GM21717 (cell line): ENCODE measurements around the gene ARRDC3.
"Not testable (repeated sequence)": the region's sequence is repeated elsewhere in the genome, so short reads cannot be mapped to it uniquely, and the experiment has no call there.

ENCODE experiments used
- ATAC-seq: cut with Tn5 transposase; IDR thresholded peaks from one replicate; pipeline ENCODE4 v1.9.1; 2021; ENCODE audit warnings: mild to moderate bottlenecking, moderate library complexity; ENCODE audit not compliant: unreplicated experiment

Gene ARRDC3

GRCh38 chr5:91361055-91361701, 21.9 kb downstream of the ARRDC3 start:
- peak; percentile 86 for ATAC-seq

GRCh38 chr5:91359962-91360609, 23.0 kb downstream of the ARRDC3 start:
- ATAC-seq: no peak

- ATAC-seq: no peak
Observed at GRCh38 chr5:91357806-91358205, 25.3 kb downstream of the ARRDC3 start.

GRCh38 chr5:91357012-91357634, 26.0 kb downstream of the ARRDC3 start:
- ATAC-seq: no peak

GRCh38 chr5:91354867-91355266, 28.2 kb downstream of the ARRDC3 start:
- ATAC-seq: not testable (repeated sequence)

- no peak for ATAC-seq
Observed at GRCh38 chr5:91352831-91353695, 30.1 kb downstream of the ARRDC3 start.

- ATAC-seq: no peak
Observed at GRCh38 chr5:91345461-91345860, 37.7 kb downstream of the ARRDC3 start.

GRCh38 chr5:91344661-91345200, 38.4 kb downstream of the ARRDC3 start:
- ATAC-seq: not testable (repeated sequence)

- no peak for ATAC-seq
Observed at GRCh38 chr5:91343916-91344315, 39.2 kb downstream of the ARRDC3 start.

- ATAC-seq: not testable (repeated sequence)
Observed at GRCh38 chr5:91342931-91343330, 40.2 kb downstream of the ARRDC3 start.

GRCh38 chr5:91341154-91341553, 42.0 kb downstream of the ARRDC3 start:
- no peak for ATAC-seq

GRCh38 chr5:91340532-91340931, 42.6 kb downstream of the ARRDC3 start:
- no peak for ATAC-seq

- no peak for ATAC-seq
Observed at GRCh38 chr5:91339063-91339705, 43.9 kb downstream of the ARRDC3 start.

- peak; percentile 62 for ATAC-seq
Observed at GRCh38 chr5:91332267-91333045, 50.7 kb downstream of the ARRDC3 start.

- ATAC-seq: no peak
Observed at GRCh38 chr5:91331705-91332104, 51.4 kb downstream of the ARRDC3 start.

GRCh38 chr5:91329283-91329682, 53.8 kb downstream of the ARRDC3 start:
- no peak for ATAC-seq

- ATAC-seq: no peak
Observed at GRCh38 chr5:91328743-91329142, 54.4 kb downstream of the ARRDC3 start.

GRCh38 chr5:91322981-91323380, 60.1 kb downstream of the ARRDC3 start:
- ATAC-seq: not testable (repeated sequence)

GRCh38 chr5:91319667-91320066, 63.5 kb downstream of the ARRDC3 start:
- no peak for ATAC-seq

GRCh38 chr5:91318724-91319123, 64.4 kb downstream of the ARRDC3 start:
- no peak for ATAC-seq
